Glutamatergic neuron (in vitro differentiated cells): ENCODE data around the gene GOLT1A. TPM values are rescaled to one million over a fixed set of nuclear protein-coding genes. Genes with fewer than 3 reads are reported as not detected.

ENCODE experiments used
- DNase-seq: peaks from one replicate; pipeline ENCODE4 v3.0.0; 2022
- H3K27ac Mint-ChIP-seq: one replicate; pipeline ENCODE4 v1.8.0; 2020; ENCODE audit warnings: mild to moderate bottlenecking, mixed read lengths, inconsistent platforms; ENCODE audit not compliant: unreplicated experiment
- H3K27me3 Mint-ChIP-seq: one replicate; pipeline ENCODE4 v1.8.0; 2020; ENCODE audit warnings: mild to moderate bottlenecking, moderate library complexity, mixed read lengths, inconsistent platforms; ENCODE audit not compliant: unreplicated experiment
- H3K36me3 Mint-ChIP-seq: one replicate; pipeline ENCODE4 v1.8.0; 2020; ENCODE audit warnings: mild to moderate bottlenecking, mixed read lengths, inconsistent platforms; ENCODE audit not compliant: unreplicated experiment
- H3K4me1 Mint-ChIP-seq: one replicate; pipeline ENCODE4 v1.8.0; 2020; ENCODE audit warnings: mild to moderate bottlenecking, low read depth, mixed read lengths, inconsistent platforms; ENCODE audit not compliant: unreplicated experiment
- H3K4me3 Mint-ChIP-seq: one replicate; pipeline ENCODE4 v1.8.0; 2020; ENCODE audit warnings: mild to moderate bottlenecking, mixed read lengths, inconsistent platforms; ENCODE audit not compliant: unreplicated experiment
- H3K9me3 Mint-ChIP-seq: one replicate; pipeline ENCODE4 v1.8.0; 2020; ENCODE audit warnings: mild to moderate bottlenecking, moderate library complexity, mixed read lengths, inconsistent platforms; ENCODE audit not compliant: unreplicated experiment
- total RNA-seq: library from RNA; stranded (reverse); fragmentation: NEBNext Ultra II Directional; extraction: Animal tissue kit (Norgen Biotek cat#: 25700); gene quantifications from one replicate; pipeline ENCODE4 v1.2.1, GENCODE V29; 2021; ENCODE audit not compliant: unreplicated experiment
- TF ChIP-seq, protein P1 (sequence below): fragments of 200-600 bp; sonication (generic); IDR thresholded peaks from one replicate; pipeline ENCODE4 v1.5.0; 2021; ENCODE audit not compliant: partially characterized antibody, unreplicated experiment

GOLT1A gene
- total RNA-seq, 1 donor from 2014 or later = not detected

DNA sequence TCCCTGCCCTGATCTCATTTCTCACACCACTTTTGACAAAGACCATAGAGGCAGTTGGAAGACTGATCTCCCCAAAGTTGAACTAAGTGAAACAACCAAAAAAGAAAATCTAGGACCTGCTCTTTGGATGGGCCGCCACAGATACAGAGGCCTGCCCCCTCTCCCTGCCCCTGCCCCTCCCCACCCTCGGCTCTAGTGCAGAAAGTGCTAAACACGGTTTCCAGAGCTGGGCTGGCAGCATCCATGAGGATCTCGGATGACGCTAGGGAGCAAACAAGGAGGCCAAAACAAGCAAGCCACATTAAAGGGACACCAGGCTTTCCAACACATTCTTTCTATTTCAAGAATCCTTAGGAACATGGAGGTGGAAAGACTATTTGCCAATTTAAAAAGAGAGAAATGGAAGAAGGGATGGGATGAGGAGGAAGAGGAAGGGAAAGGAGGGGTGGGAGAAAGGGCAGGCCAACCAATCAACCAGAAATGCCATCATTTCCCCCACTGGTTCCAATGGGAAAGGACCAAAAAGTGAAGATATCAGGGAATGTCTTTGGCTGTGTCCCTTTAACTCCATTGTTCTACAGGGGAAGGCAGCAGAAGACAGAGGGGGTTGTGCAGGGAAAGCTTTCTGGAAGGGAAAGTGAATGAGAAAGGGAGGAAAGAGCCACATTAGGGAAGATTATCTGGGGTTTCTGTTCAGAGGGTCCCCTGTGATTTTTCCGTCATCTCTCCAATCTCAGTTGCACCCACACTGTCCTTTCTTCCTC is 38.3 kb upstream of the GOLT1A start:
- H3K4me3 Mint-ChIP-seq = no peak overlapping the region
- TF ChIP-seq, protein P1, sequence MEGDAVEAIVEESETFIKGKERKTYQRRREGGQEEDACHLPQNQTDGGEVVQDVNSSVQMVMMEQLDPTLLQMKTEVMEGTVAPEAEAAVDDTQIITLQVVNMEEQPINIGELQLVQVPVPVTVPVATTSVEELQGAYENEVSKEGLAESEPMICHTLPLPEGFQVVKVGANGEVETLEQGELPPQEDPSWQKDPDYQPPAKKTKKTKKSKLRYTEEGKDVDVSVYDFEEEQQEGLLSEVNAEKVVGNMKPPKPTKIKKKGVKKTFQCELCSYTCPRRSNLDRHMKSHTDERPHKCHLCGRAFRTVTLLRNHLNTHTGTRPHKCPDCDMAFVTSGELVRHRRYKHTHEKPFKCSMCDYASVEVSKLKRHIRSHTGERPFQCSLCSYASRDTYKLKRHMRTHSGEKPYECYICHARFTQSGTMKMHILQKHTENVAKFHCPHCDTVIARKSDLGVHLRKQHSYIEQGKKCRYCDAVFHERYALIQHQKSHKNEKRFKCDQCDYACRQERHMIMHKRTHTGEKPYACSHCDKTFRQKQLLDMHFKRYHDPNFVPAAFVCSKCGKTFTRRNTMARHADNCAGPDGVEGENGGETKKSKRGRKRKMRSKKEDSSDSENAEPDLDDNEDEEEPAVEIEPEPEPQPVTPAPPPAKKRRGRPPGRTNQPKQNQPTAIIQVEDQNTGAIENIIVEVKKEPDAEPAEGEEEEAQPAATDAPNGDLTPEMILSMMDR = no peak
- H3K27ac Mint-ChIP-seq = no peak overlapping the region
- peaks cover 24% of the 10 kb centered on the region for H3K4me1 Mint-ChIP-seq
- peaks cover 12% of the 10 kb centered on the region for H3K9me3 Mint-ChIP-seq
- no peak for DNase-seq
- peaks cover 13% of the 10 kb centered on the region for H3K36me3 Mint-ChIP-seq
- H3K27me3 Mint-ChIP-seq = peaks cover 8% of the 10 kb centered on the region

DNA sequence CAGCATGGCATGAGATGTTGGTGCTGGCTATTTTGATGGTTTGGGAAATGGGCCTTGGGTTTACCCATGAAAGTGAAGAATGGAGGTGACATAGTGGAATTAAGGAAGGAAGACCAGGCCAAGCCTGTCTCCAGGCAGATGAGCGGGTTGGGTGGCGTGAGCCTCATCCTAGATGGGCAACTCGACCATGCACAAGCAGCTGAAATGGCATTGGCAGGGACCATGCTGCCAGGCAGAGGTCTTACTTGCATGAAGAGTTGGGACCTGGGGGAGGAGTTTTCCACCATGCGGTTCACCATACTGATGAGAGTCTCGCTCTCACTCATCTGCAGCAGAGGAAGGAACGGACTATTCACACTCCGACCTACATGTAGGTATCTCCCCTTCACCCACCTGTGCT is 37.5 kb upstream of the GOLT1A start:
- Mint-ChIP-seq H3K4me3 (no peak overlapping the region), H3K27me3 (peaks cover 3% of the 10 kb centered on the region), H3K4me1 (peaks cover 20% of the 10 kb centered on the region), H3K27ac (no peak overlapping the region), H3K36me3 (peaks cover 13% of the 10 kb centered on the region), H3K9me3 (peaks cover 13% of the 10 kb centered on the region)
- DNase-seq = no peak
- TF ChIP-seq, protein P1 = no peak

DNA sequence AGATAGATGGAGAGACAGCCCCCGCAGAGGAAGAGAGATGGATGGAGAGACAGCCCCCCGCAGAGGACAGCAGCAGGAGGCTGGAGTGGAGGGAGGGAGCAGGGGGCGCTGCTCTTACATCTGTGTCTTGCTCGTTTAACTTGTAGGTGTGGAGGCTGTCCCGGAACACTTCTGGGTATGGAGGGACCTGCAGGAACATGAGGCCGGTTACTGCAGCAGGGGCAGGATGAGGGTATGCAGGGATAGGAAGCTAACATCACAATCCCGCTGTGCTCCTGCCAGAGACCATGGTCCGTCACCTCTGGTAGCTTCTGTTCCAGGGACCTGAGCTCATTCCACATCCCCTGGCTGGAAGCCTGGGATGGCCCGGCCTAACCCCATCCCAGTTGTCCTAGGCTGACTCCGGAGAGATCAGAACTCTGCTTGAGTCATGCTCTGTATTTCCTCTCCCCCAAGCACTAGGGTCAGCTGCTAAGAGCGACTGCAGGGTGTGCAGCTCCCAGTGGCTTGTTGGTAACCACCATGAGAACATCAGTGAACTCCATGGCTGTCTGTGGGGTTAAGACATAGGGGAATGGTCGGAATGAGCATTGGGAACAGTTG is 36.7 kb upstream of the GOLT1A start:
- Mint-ChIP-seq H3K27ac (no peak overlapping the region), H3K36me3 (peaks cover 13% of the 10 kb centered on the region), H3K27me3 (peaks cover 3% of the 10 kb centered on the region), H3K4me3 (no peak overlapping the region), H3K4me1 (peaks cover 12% of the 10 kb centered on the region), H3K9me3 (peaks cover 13% of the 10 kb centered on the region)
- DNase-seq = no peak
- TF ChIP-seq, protein P1 = no peak

DNA sequence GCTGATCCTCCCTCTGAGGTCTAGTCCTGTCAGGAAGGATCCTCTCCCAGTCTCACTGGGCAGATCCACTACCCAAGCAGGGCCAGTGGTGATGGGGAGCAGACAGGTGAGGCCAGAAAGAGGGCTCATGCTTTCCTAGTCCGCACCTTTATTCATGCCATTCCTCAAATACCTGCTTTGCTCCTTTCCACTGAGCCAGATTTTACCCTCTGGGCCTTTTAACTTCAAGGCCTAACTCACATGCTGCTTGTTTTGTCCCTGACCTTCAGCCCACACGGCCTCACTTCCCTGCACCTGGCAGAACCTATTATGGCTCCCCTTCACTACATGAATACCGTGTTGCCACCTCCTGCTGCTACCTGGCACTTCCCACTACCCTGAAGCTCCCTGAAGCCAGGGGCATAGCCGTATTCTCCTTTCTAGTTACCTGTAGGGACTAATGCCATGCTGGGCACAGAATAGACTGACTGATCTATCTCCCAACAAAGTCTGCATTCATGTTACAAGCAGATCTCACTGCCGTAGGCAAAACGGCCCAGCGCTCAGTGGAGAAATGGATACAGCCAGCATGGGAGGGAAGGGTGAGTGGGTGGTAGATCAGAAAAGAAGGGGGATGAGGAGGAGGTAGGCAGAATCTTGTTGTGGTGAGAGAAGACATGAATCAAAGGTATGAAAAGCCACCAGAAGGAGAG is 36.1 kb upstream of the GOLT1A start:
- Mint-ChIP-seq H3K4me3 (no peak overlapping the region), H3K9me3 (peaks cover 11% of the 10 kb centered on the region), H3K27me3 (peaks cover 3% of the 10 kb centered on the region), H3K36me3 (peaks cover 13% of the 10 kb centered on the region), H3K4me1 (peaks cover 7% of the 10 kb centered on the region), H3K27ac (no peak overlapping the region)
- DNase-seq = no peak
- TF ChIP-seq, protein P1 = no peak
